Gastrocnemius medialis (tissue), 4 donors: ENCODE measurements around the gene LSP1. TPM values are rescaled to one million over a fixed set of nuclear protein-coding genes. Genes with fewer than 3 reads are reported as not detected.

Experiments
- ATAC-seq, 2 donors: fragments of 150-250 bp; one replicate each; pipeline ENCODE4 v1.9.1; 2016
- DNase-seq, 2 donors: peaks; one replicate each; pipeline ENCODE4 v3.0.0-alpha.2; 2019
- H3K27ac ChIP-seq, 4 donors: fragments of 200-600 bp; sonication (generic); 1 replicate in 1 of 4; 2 replicates in 3 of 4; pipeline ENCODE4 v1.5.1; 2016 to 2018; ENCODE audit warnings: mild to moderate bottlenecking in 2 of 4, moderate library complexity in 1 of 4
- H3K27me3 ChIP-seq, 3 donors: fragments of 200-600 bp; sonication (generic) in 2 of 3; 1 replicate in 1 of 3; 2 replicates in 2 of 3; pipeline versions ENCODE4 v1.5.1 to v1.6.0; 2016 to 2019; ENCODE audit warnings: mild to moderate bottlenecking in 1 of 3, moderate library complexity in 1 of 3
- H3K36me3 ChIP-seq, 2 donors: fragments of 200-600 bp; sonication (generic) in 1 of 2; one replicate each; pipeline ENCODE4 v1.5.1; 2017 to 2018
- H3K4me1 ChIP-seq, 2 donors: fragments of 200-600 bp; sonication (generic) in 1 of 2; one replicate each; pipeline ENCODE4 v1.5.1; 2016 to 2017; ENCODE audit warnings: mild to moderate bottlenecking in 2 of 2
- H3K4me3 ChIP-seq, 4 donors: fragments of 200-600 bp; sonication (generic) in 3 of 4; 1 replicate in 1 of 4; 2 replicates in 3 of 4; pipeline ENCODE4 v1.5.1; 2016 to 2019; ENCODE audit warnings: mild to moderate bottlenecking in 2 of 4
- H3K9me3 ChIP-seq, 3 donors: fragments of 200-600 bp; sonication (generic) in 2 of 3; 1 replicate in 1 of 3; 2 replicates in 2 of 3; pipeline ENCODE4 v1.5.1; 2016 to 2019
- POLR2A ChIP-seq, 2 donors: fragments of 450-650 bp; IDR thresholded peaks; one replicate each; pipeline ENCODE4 v1.6.1; 2017; ENCODE audit warnings: antibody characterized with exemption in 2 of 2, mild to moderate bottlenecking in 2 of 2, moderate library complexity in 2 of 2
- in situ Hi-C, 4 donors: fragments of 200-750 bp; cut with MboI; loops; one replicate each; pipeline versions ENCODE4 v1.15.0 to v1.8.0; 2017; ENCODE audit warnings: low sequenced_read_pairs in 4 of 4
- intact Hi-C: fragments of 100-400 bp; cut with DNase I; formaldehyde crosslinking; loops from one replicate; pipeline ENCODE4 v1.15.1; 2023; ENCODE audit warnings: low total_unique reads
- total RNA-seq, 4 donors: library from RNA; depleted of rRNA; stranded (reverse); fragments of >200 nt; gene quantifications; one replicate each; pipeline versions ENCODE4 v1.1.0 to v1.2.3, GENCODE V29; 2016
- TF ChIP-seq, protein P1 (sequence below), 5 experiments: fragments of 450-650 bp in 3 of 5; fragments of 200-600 bp in 2 of 5; sonication (generic) in 2 of 5; IDR thresholded peaks in 4 of 5; conservative IDR thresholded peaks in 1 of 5; 1 replicate in 4 of 5; 2 replicates in 1 of 5; pipeline ENCODE4 v1.5.1; 2016 to 2019; ENCODE audit warnings: antibody characterized with exemption in 5 of 5, mild to moderate bottlenecking in 3 of 5, moderate library complexity in 3 of 5

LSP1 gene
- total RNA-seq, 4 donors from 2014 or later: 3.0 to 13.5 (median 5.5) TPM

DNA sequence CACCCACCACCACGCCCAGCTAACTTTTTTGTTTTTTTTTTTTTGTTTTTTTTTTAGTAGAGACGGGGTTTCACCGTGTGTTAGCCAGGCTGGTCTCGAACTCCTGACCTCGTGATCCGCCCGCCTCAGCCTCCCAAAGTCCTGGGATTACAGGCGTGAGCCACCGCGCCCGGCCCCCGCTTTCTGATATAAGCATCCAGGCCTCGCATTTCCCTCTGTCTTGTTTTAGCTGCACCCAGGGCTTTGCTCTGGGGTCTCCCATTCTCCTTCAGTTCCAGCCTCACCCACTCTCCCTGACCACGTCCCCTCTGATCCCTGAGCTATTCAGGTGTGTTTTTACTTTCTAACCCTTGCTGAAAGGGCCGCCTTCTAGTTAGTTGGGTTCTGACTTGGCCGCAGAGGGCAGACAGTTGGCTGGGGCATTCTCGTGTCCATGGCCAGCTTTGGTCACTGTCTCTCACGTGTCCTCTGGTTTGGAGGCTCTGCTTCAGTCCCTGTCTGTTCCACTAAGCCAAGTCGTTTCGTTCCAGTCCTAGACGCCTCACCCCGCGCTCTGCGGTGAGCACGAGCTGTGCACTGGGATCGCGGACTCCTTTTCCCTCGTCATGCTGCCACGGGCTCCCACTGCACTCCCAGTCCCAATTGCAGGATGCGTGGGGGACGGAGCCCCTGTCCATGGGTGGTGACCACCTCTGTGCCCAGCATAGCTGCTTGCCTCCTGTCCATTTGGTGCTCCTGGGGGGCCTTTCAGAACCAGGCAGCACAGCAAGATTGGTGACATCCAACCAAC lies 60.6 kb downstream of the LSP1 start:
- intact Hi-C loops: loop anchor here (2.0 kb wide), 1 partner anchor 21 kb away; no protein-coding TSS in a partner anchor
- Histone ChIP-seq H3K36me3 (no peaks in the 10 kb centered on the region), H3K27ac (peak overlapping the region; percentile 30 to 76 (median 62)), H3K4me1 (peaks cover 24 to 27% of the 10 kb centered on the region in 2 donors), H3K9me3 (no peaks in the 10 kb centered on the region), H3K4me3 (no peak overlapping the region), H3K27me3 (no peaks in the 10 kb centered on the region)
- DNase-seq: peak in 1 of 2 donors; percentile 27
- in situ Hi-C loops: no loop called here
- ATAC-seq: no peak
- TF ChIP-seq, protein P1, sequence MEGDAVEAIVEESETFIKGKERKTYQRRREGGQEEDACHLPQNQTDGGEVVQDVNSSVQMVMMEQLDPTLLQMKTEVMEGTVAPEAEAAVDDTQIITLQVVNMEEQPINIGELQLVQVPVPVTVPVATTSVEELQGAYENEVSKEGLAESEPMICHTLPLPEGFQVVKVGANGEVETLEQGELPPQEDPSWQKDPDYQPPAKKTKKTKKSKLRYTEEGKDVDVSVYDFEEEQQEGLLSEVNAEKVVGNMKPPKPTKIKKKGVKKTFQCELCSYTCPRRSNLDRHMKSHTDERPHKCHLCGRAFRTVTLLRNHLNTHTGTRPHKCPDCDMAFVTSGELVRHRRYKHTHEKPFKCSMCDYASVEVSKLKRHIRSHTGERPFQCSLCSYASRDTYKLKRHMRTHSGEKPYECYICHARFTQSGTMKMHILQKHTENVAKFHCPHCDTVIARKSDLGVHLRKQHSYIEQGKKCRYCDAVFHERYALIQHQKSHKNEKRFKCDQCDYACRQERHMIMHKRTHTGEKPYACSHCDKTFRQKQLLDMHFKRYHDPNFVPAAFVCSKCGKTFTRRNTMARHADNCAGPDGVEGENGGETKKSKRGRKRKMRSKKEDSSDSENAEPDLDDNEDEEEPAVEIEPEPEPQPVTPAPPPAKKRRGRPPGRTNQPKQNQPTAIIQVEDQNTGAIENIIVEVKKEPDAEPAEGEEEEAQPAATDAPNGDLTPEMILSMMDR (IDR thresholded peaks at IDR 0.05 in 4 of 5, conservative IDR thresholded peaks at IDR 0.05 in 1 of 5): no peak
- no peak for TF ChIP-seq POLR2A (IDR thresholded peaks at IDR 0.05)

DNA sequence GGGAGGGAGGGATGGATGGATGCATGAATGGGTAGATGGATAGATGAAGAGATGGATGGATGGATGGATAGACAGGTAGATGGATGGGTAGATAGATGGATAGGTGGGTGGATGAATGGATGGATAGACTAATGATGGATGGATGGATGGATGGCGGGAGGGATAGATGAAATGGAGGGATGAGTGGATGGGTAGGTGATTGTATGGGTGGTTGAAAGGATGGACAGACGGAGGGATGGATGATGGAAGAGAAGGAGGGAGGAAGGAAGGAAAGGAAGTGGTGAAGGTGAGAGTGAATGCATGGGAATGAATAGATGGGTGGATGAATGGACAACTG lies 62.9 kb downstream of the LSP1 start:
- in situ Hi-C loops: no loop called here

DNA sequence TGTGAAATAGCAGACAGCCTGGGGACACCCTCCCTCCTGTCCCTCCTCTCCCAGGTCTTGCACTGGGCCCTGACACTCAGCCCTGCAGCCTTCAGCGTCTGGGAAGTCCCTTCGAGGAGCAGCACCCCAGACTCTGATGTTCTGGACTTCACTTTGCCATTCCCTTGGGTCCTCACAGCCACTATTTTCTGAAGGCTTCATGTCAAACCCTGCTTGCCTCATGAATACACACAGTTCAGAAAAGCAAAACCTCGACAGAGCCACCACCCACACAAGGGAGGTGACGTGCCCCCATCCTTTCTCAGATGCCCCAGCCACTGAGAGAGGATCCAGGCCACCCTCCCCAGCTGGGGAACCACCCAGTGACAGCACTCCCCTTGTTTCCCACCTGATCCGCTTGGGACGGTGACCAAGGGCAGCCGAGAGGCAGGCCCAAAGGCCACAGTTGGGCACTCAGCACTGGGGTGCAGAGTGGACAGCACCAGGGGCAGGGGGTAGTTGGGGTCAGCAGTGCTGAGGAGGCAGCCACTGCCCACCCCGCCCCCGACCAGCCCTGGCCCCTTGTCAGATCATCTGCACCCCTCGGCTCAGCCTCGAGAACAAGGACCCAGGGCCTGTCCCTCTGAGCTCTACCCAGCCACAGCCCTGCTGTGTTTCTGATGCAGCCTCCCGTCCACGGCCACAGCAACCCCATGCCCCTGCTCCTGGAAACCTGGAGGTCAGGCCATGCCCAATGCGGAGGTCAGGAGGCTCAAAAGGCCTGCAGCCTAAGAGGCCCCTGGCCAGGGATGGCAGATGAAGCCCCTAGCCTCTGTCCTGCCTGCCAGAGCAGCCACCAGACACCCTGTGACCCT lies 63.5 kb downstream of the LSP1 start:
- in situ Hi-C loops: no loop called here

More for the DNA sequence above, 62.9 kb downstream of the LSP1 start:
- Histone ChIP-seq H3K27ac (peak overlapping the region in 3 of 4 donors; percentile 88 to 99 (median 96)), H3K9me3 (no peaks in the 10 kb centered on the region), H3K27me3 (no peaks in the 10 kb centered on the region), H3K36me3 (no peaks in the 10 kb centered on the region), H3K4me1 (peaks cover 36 to 46% of the 10 kb centered on the region in 2 donors), H3K4me3 (no peak overlapping the region)
- intact Hi-C loops: loop anchor here (1.0 to 2.0 kb wide), 2 partner anchors 24 to 33 kb away; no protein-coding TSS in a partner anchor
- ATAC-seq (no peak), DNase-seq (no peak)
- TF ChIP-seq, protein P1 (IDR thresholded peaks at IDR 0.05 in 4 of 5, conservative IDR thresholded peaks at IDR 0.05 in 1 of 5): no peak
- no peak for TF ChIP-seq POLR2A (IDR thresholded peaks at IDR 0.05)

DNA sequence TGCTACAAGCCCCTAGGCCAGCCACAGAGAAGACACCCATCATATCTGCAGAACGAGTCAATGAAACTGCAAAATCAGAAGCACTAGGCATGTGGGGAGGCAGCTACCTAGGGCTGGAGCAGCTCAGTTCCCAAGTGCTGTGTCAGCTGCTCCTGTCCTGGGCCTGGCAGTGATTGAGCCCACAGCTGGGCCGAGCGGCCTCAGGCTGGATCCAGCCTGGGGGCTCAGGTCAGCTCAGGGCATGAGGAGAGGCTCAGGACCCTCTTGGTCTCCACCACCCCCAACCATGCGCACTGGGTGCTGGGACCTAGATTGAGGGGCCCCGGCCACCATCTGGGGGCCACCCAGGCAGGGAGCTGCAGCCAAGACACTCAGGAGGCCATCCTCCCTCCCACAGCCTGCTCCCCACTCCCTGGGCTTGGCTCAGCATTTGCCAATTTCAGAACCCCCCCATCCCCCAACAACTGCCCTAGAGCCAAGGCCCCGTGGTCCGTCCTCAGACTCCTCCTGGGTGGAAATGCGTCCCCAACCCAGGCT lies 64.2 kb downstream of the LSP1 start:
- in situ Hi-C loops: no loop called here
- TF ChIP-seq POLR2A (IDR thresholded peaks at IDR 0.05): no peak
- TF ChIP-seq, protein P1 (IDR thresholded peaks at IDR 0.05 in 4 of 5, conservative IDR thresholded peaks at IDR 0.05 in 1 of 5): no peak
- ATAC-seq (peak; percentile 16 to 20), DNase-seq (peak in 1 of 2 donors; percentile 58)
- intact Hi-C loops: loop anchor here (2.0 kb wide), 1 partner anchor 34 kb away; no protein-coding TSS in a partner anchor
- peaks cover 47 to 59% of the 10 kb centered on the region in 2 donors for H3K4me1 ChIP-seq
- peak overlapping the region; percentile 88 to 99 (median 93) for H3K27ac ChIP-seq
- H3K4me3 ChIP-seq: peak overlapping the region in 3 of 4 donors; percentile 16 to 26 (median 20)
- no peaks in the 10 kb centered on the region for H3K9me3 ChIP-seq
- no peaks in the 10 kb centered on the region for H3K36me3 ChIP-seq
- H3K27me3 ChIP-seq: no peaks in the 10 kb centered on the region

More for the DNA sequence above, 63.5 kb downstream of the LSP1 start:
- no peaks in the 10 kb centered on the region for H3K27me3 ChIP-seq
- DNase-seq: no peak
- peak overlapping the region in 2 of 4 donors; percentile 16 to 20 for H3K4me3 ChIP-seq
- intact Hi-C loops: loop anchor here (2.0 kb wide), 1 partner anchor 34 kb away; no protein-coding TSS in a partner anchor
- H3K36me3 ChIP-seq: no peaks in the 10 kb centered on the region
- no peak for ATAC-seq
- TF ChIP-seq POLR2A (IDR thresholded peaks at IDR 0.05): no peak
- TF ChIP-seq, protein P1 (IDR thresholded peaks at IDR 0.05 in 4 of 5, conservative IDR thresholded peaks at IDR 0.05 in 1 of 5): no peak
- H3K27ac ChIP-seq: peak overlapping the region; percentile 88 to 99 (median 93)
- no peaks in the 10 kb centered on the region for H3K9me3 ChIP-seq
- peaks cover 42 to 52% of the 10 kb centered on the region in 2 donors for H3K4me1 ChIP-seq
